Measurements from ENCODE around the gene ASF1B.

DNA sequence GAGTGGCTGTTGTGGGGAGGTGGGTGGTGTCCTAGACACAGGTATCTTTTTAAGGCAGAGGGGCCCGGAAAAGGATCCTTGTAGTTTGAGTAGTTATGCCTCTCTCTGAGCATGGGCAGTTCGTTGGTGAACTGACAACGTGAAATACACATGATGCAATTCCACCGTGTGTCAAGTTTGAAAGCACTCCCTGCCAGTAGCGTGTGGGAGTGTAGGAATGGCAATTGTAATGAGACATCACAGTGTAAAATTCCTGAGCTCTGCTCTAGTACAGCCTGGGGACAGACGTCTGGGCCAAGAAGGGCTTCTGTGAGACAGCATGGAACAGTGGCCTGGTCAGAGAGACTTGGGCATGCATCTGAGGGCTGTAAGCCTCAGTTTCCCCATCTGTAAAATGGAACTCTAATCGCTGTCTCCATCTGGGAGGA lies 10.4 kb upstream of the ASF1B start:
- no peak for TF ChIP-seq POLR2A (IDR thresholded peaks at IDR 0.05)
- TF ChIP-seq, protein P1, sequence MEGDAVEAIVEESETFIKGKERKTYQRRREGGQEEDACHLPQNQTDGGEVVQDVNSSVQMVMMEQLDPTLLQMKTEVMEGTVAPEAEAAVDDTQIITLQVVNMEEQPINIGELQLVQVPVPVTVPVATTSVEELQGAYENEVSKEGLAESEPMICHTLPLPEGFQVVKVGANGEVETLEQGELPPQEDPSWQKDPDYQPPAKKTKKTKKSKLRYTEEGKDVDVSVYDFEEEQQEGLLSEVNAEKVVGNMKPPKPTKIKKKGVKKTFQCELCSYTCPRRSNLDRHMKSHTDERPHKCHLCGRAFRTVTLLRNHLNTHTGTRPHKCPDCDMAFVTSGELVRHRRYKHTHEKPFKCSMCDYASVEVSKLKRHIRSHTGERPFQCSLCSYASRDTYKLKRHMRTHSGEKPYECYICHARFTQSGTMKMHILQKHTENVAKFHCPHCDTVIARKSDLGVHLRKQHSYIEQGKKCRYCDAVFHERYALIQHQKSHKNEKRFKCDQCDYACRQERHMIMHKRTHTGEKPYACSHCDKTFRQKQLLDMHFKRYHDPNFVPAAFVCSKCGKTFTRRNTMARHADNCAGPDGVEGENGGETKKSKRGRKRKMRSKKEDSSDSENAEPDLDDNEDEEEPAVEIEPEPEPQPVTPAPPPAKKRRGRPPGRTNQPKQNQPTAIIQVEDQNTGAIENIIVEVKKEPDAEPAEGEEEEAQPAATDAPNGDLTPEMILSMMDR (IDR thresholded peaks at IDR 0.05): no peak
